Stimulated activated CD4-positive, alpha-beta T cell treated with anti-CD3 and anti-CD28 coated beads, Interleukin-1b, Interleukin-23, amount 100 ng/mL, for 4 hours (primary cell): ENCODE results near the gene WDR81.
"Not testable (repeated sequence)": the region's sequence is repeated elsewhere in the genome, so short reads cannot be mapped to it uniquely, and the experiment has no call there.

Source experiments
- DNase-seq, 2 donors: peaks; one replicate each; pipeline ENCODE4 v3.0.0-alpha.2; 2020; ENCODE audit warnings: low read depth in 2 of 2

WDR81 gene

DNA sequence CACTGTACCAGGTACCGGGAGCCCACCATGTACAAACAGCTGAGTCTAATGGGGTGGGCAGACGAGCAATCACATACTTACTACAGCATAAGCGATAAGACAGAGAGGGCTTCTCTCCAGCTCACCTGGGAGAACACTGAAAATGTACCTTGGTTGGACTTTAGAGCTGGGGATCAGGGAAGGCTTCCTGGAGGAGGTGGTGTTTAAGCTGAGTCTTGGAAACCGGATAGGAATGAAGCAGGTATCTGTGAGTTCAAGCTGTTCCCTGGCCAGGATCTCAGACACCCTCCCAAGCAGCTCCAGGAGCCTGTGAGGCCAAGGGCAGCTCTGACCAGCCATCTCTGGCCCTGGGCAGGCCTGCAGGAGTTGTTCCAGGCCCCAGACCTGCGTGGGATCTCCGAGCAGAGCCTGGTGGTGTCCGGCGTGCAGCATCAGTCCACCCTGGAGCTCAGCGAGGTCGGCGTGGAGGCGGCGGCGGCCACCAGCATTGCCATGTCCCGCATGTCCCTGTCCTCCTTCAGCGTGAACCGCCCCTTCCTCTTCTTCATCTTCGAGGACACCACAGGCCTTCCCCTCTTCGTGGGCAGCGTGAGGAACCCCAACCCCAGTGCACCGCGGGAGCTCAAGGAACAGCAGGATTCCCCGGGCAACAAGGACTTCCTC is 29.4 kb downstream of the WDR81 start:
- no peak for DNase-seq

- no peak for DNase-seq
Observed at GRCh38 chr17:1754430-1755112, 30.1 kb downstream of the WDR81 start.

GRCh38 chr17:1755252-1755826 is 30.8 kb downstream of the WDR81 start:
- DNase-seq, result no peak

GRCh38 chr17:1755827-1756262 is 31.3 kb downstream of the WDR81 start:
- DNase-seq, result no peak

GRCh38 chr17:1758807-1759206 is 34.3 kb downstream of the WDR81 start:
- DNase-seq, result no peak

DNA sequence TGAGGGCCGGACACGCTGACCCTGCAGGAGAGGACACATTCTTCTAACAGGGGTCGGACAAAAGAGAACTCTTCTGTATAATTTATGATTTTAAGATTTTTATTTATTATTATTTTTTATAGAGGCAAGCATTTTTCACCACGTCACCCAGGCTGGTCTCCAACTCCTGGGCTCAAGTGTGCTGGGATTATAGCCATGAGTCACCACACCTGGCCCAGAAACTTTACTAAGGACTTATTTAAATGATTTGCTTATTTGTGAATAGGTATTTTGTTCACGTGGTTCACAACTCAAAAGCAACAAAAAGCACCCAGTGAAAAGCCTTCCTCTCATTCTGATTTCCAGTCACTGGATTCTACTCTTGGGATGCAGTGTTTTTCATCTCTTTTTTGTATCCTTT is 35.0 kb downstream of the WDR81 start:
- DNase-seq, result no peak

- DNase-seq, result no peak
Observed at GRCh38 chr17:1762233-1762900, 37.9 kb downstream of the WDR81 start.

GRCh38 chr17:1762901-1763898 is 38.7 kb downstream of the WDR81 start:
- DNase-seq, result no peak

DNA sequence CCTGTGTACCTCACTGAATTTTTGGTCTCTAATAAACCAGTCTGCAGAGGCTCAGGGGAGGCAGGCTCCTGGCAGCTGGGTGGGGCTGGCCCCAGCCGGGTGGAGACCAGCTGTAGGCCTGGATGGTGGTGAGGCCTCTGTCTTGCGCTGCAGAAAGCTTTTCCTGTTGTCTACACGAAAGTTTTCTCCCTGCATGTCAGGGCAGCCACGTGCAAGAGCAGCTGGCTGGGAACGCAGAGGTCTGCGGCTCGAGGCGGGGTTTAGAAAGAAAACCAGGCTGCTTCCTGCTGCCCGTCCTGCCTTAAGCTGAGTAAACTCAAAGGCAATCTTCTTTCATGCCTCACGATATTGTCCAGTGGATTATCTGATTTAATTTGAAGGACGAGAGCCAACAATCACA is 39.8 kb downstream of the WDR81 start:
- peak; percentile 16 to 28 for DNase-seq

GRCh38 chr17:1764705-1765104 is 40.2 kb downstream of the WDR81 start:
- DNase-seq, result not testable (repeated sequence)

GRCh38 chr17:1765576-1765975 is 41.1 kb downstream of the WDR81 start:
- DNase-seq, result no peak

DNA sequence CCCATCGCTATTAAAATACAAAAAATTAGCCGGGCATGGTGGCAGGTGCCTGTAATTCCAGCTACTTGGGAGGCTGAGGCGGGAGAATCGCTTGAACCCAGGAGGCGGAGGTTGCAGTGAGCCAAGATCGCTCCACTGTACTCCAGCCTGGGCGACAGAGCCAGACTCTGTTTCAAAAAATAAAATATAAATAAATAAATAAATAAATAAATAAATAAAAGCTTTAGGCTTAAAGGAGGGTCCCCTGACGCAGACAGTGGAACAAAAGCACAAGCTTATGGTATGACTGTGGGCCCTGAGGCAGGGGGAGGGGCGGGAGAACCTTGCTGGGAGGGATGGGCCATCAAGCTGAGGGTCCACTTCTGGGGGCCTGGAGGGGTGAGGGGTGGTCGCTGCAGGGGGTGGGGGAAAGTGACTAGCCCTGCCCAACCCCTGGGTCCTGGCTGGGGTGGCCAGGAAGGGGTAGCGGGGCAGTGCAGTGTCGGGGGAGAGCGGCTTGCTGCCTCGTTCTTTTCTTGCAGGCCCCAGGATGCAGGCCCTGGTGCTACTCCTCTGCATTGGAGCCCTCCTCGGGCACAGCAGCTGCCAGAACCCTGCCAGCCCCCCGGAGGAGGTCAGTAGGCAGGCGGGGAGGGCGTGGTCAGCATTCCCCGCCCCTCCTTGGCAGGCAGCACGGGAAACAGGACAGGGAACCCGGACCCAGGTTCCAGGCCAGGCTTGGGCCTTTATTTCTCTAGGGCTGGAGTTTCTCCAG is 42.1 kb downstream of the WDR81 start:
- DNase-seq, result no peak

GRCh38 chr17:1767358-1767757 is 42.9 kb downstream of the WDR81 start:
- no peak for DNase-seq

- DNase-seq, result no peak
Observed at GRCh38 chr17:1769822-1770477, 45.4 kb downstream of the WDR81 start.

DNA sequence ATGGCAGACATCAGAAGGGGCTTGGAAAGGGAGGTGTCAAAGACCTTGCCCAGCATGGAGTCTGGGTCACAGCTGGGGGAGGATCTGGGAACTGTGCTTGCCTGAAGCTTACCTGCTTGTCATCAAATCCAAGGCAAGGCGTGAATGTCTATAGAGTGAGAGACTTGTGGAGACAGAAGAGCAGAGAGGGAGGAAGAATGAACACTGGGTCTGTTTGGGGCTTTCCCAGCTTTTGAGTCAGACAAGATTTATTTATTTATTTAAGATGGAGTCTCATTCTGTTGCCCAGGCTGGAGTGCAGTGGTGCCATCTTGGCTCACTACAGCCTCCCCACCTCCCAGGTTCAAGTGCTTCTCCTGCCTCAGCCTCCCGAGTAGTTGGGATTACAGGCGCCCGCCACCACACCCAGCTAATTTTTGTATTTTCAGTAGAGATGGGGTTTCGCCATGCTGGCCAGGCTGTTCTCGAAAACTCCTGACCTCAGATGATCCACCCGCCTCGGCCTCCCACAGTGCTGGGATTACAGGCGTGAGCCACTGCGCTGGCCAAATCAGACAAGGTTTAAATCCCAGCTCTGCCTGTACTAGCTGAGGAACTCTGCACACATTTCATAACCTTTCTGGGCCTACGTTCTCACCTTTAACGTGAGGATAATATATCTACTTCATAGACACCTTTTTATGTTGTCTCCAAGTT is 48.6 kb downstream of the WDR81 start:
- not testable (repeated sequence) for DNase-seq

- no peak for DNase-seq
Observed at GRCh38 chr17:1773696-1774181, 49.2 kb downstream of the WDR81 start.

- DNase-seq, result no peak
Observed at GRCh38 chr17:1774390-1775176, 50.1 kb downstream of the WDR81 start.

- DNase-seq, result no peak
Observed at GRCh38 chr17:1776328-1776727, 51.8 kb downstream of the WDR81 start.

DNA sequence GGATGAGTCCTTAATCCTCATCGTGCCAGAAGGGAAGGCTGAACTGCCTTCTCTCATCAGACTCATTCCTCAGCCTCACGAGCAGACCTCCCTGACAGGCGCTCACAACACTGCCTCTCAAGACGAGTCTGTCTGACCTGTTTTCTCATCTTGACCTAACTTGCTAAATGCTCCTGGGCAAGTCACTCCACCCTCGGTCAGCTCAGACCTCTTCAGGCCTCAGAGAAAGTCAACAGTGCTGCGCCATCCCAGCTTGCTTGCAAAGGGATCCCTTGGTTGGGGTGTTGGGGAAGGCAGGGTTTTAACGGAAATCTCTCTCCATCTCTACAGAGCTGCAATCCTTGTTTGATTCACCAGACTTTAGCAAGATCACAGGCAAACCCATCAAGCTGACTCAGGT is 52.4 kb downstream of the WDR81 start:
- no peak for DNase-seq
